ENCODE results near the gene SHISA6.

DNA sequence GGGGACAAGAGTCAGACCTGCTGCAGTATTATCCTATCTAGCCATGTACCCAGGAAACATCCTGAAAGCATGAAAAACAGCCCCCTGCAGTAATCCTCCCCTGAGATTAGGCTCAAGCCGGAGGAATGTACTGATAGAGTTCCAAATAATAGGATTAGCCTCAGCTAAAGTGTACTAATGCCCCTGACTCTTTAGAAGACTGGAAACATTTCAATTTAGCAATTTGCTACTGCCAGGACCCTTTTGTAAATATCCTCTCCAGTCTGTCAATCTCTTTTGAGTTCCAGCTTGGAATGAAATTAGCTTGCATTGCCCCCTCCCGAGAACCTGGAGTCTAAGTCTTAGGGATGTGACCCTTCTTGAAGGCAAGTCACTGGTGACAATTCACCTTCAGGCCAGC lies 246.5 kb downstream of the SHISA6 start:
- TF ChIP-seq, protein P1, sequence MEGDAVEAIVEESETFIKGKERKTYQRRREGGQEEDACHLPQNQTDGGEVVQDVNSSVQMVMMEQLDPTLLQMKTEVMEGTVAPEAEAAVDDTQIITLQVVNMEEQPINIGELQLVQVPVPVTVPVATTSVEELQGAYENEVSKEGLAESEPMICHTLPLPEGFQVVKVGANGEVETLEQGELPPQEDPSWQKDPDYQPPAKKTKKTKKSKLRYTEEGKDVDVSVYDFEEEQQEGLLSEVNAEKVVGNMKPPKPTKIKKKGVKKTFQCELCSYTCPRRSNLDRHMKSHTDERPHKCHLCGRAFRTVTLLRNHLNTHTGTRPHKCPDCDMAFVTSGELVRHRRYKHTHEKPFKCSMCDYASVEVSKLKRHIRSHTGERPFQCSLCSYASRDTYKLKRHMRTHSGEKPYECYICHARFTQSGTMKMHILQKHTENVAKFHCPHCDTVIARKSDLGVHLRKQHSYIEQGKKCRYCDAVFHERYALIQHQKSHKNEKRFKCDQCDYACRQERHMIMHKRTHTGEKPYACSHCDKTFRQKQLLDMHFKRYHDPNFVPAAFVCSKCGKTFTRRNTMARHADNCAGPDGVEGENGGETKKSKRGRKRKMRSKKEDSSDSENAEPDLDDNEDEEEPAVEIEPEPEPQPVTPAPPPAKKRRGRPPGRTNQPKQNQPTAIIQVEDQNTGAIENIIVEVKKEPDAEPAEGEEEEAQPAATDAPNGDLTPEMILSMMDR (conservative IDR thresholded peaks at IDR 0.05; ENCODE audit: low read depth, low read length) = no peak
- no peak for TF ChIP-seq EZH2 (IDR thresholded peaks at IDR 0.05; ENCODE audit: borderline replicate concordance, low read depth, low read length, poor library complexity, severe bottlenecking)

All from A673 (cell line).